Natural killer cell treated with Interleukin-12 subunit alpha and Interleukin-12 subunit beta and Interleukin-15 and Interleukin-18, amount 100 ng/mL, for 72 hours (primary cell): ENCODE measurements around the gene TNRC18. TPM values are rescaled to one million over a fixed set of nuclear protein-coding genes. Genes with fewer than 3 reads are reported as not detected.

Experiments
- ATAC-seq, 2 donors: fragments of 150-1000 bp; cut with Tn5 transposase in 1 of 2; sonication (Bioruptor Pico), chemical (Tn5 transposase) in 1 of 2; 2 replicates each; pipeline ENCODE4 v1.10.0; 2021
- DNase-seq: peaks from one replicate; pipeline ENCODE4 v3.0.0; 2022; ENCODE audit warnings: low spot score
- H3K27ac Mint-ChIP-seq, 2 donors: 1 replicate in 1 of 2; 2 replicates in 1 of 2; pipeline ENCODE4 v1.8.0; 2022; ENCODE audit warnings: mixed read lengths in 2 of 2, mild to moderate bottlenecking in 1 of 2, moderate library complexity in 1 of 2
- H3K27me3 Mint-ChIP-seq, 2 donors: 1 replicate in 1 of 2; 2 replicates in 1 of 2; pipeline ENCODE4 v1.8.0; 2022; ENCODE audit warnings: mixed read lengths in 2 of 2
- H3K36me3 Mint-ChIP-seq: one replicate; pipeline ENCODE4 v1.8.0; 2022; ENCODE audit warnings: mixed read lengths
- H3K4me1 Mint-ChIP-seq, 2 donors: 1 replicate in 1 of 2; 2 replicates in 1 of 2; pipeline ENCODE4 v1.8.0; 2022; ENCODE audit warnings: low read depth in 2 of 2, mixed read lengths in 2 of 2, mild to moderate bottlenecking in 1 of 2
- H3K4me3 Mint-ChIP-seq: one replicate; pipeline ENCODE4 v1.8.0; 2022; ENCODE audit warnings: mixed read lengths
- H3K9me3 Mint-ChIP-seq: 2 replicates; pipeline ENCODE4 v1.8.0; 2022; ENCODE audit warnings: mixed read lengths
- total RNA-seq, 2 donors: library from RNA; stranded (reverse); gene quantifications; one replicate each; pipeline ENCODE4 v1.2.3, GENCODE V29; 2022

The TNRC18 gene
- total RNA-seq, 2 donors from 2014 or later, result 81.2 to 87.6 TPM

- peaks cover 28% of the 10 kb centered on the region in 2 donors for H3K4me1 Mint-ChIP-seq
- peak overlapping the region; percentile 89 for H3K4me3 Mint-ChIP-seq
These were observed 29.1 kb downstream of the TNRC18 start for GRCh38 chr7:5394264-5395105.

GRCh38 chr7:5393748-5394147, 29.9 kb downstream of the TNRC18 start:
- DNase-seq (no peak), ATAC-seq (no peak)
- Mint-ChIP-seq H3K27me3 (no peaks in the 10 kb centered on the region), H3K4me1 (peaks cover 28% of the 10 kb centered on the region in 2 donors), H3K9me3 (no peaks in the 10 kb centered on the region), H3K27ac (peak overlapping the region; percentile 51 to 53), H3K4me3 (peak overlapping the region; percentile 43), H3K36me3 (no peaks in the 10 kb centered on the region)

More at GRCh38 chr7:5394264-5395105, 29.1 kb downstream of the TNRC18 start:
- no peaks in the 10 kb centered on the region for H3K27me3 Mint-ChIP-seq
- no peak for DNase-seq
- no peak for ATAC-seq
- H3K9me3 Mint-ChIP-seq, result no peaks in the 10 kb centered on the region
- H3K27ac Mint-ChIP-seq, result peak overlapping the region; percentile 51 to 53
- no peaks in the 10 kb centered on the region for H3K36me3 Mint-ChIP-seq

- Mint-ChIP-seq H3K36me3 (no peaks in the 10 kb centered on the region), H3K4me1 (peaks cover 28% of the 10 kb centered on the region in 2 donors), H3K27me3 (no peaks in the 10 kb centered on the region), H3K27ac (peak overlapping the region; percentile 53 to 72), H3K4me3 (no peak overlapping the region), H3K9me3 (no peaks in the 10 kb centered on the region)
- no peak for ATAC-seq
- no peak for DNase-seq
These were observed 30.3 kb downstream of the TNRC18 start for GRCh38 chr7:5393328-5393727.

GRCh38 chr7:5390918-5391317, 32.7 kb downstream of the TNRC18 start:
- Mint-ChIP-seq H3K9me3 (no peaks in the 10 kb centered on the region), H3K4me1 (peaks cover 20 to 26% of the 10 kb centered on the region in 2 donors), H3K4me3 (no peak overlapping the region), H3K36me3 (peaks cover 5% of the 10 kb centered on the region), H3K27me3 (no peaks in the 10 kb centered on the region), H3K27ac (peak overlapping the region in 1 of 2 donors; percentile 14)
- no peak for DNase-seq
- no peak for ATAC-seq

- H3K4me3 Mint-ChIP-seq, result no peak overlapping the region
- DNase-seq (no peak), ATAC-seq (no peak)
- H3K27me3 Mint-ChIP-seq, result no peaks in the 10 kb centered on the region
- no peaks in the 10 kb centered on the region for H3K9me3 Mint-ChIP-seq
- H3K4me1 Mint-ChIP-seq, result peaks cover 12 to 25% of the 10 kb centered on the region in 2 donors
- H3K27ac Mint-ChIP-seq, result no peak overlapping the region
- H3K36me3 Mint-ChIP-seq, result peaks cover 5% of the 10 kb centered on the region
These were observed 34.7 kb downstream of the TNRC18 start for GRCh38 chr7:5388905-5389433.

- peaks cover 5% of the 10 kb centered on the region for H3K36me3 Mint-ChIP-seq
- H3K4me1 Mint-ChIP-seq, result peaks cover 8 to 23% of the 10 kb centered on the region in 2 donors
- no peaks in the 10 kb centered on the region for H3K9me3 Mint-ChIP-seq
- ATAC-seq (no peak), DNase-seq (no peak)
- H3K4me3 Mint-ChIP-seq, result no peak overlapping the region
- H3K27me3 Mint-ChIP-seq, result no peaks in the 10 kb centered on the region
- H3K27ac Mint-ChIP-seq, result no peak overlapping the region
These were observed 35.2 kb downstream of the TNRC18 start for GRCh38 chr7:5388273-5388901.

- Mint-ChIP-seq H3K27ac (no peak overlapping the region), H3K4me3 (no peak overlapping the region), H3K9me3 (no peaks in the 10 kb centered on the region), H3K36me3 (peaks cover 5% of the 10 kb centered on the region), H3K27me3 (no peaks in the 10 kb centered on the region), H3K4me1 (peaks cover 8 to 22% of the 10 kb centered on the region in 2 donors)
- DNase-seq (no peak), ATAC-seq (no peak)
These were observed 35.9 kb downstream of the TNRC18 start for GRCh38 chr7:5387711-5388245.

GRCh38 chr7:5384618-5385017, 39.0 kb downstream of the TNRC18 start:
- ATAC-seq (no peak), DNase-seq (no peak)
- Mint-ChIP-seq H3K4me1 (peaks cover 14 to 36% of the 10 kb centered on the region in 2 donors), H3K27ac (peak overlapping the region in 1 of 2 donors; percentile 51), H3K9me3 (no peaks in the 10 kb centered on the region), H3K4me3 (no peak overlapping the region), H3K27me3 (no peaks in the 10 kb centered on the region), H3K36me3 (peaks cover 5% of the 10 kb centered on the region)

- Mint-ChIP-seq H3K36me3 (peaks cover 5% of the 10 kb centered on the region), H3K4me1 (peaks cover 14 to 36% of the 10 kb centered on the region in 2 donors), H3K4me3 (peak overlapping the region; percentile 8), H3K27ac (peak overlapping the region; percentile 9 to 51), H3K27me3 (no peaks in the 10 kb centered on the region), H3K9me3 (no peaks in the 10 kb centered on the region)
- ATAC-seq (no peak), DNase-seq (no peak)
These were observed 40.1 kb downstream of the TNRC18 start for GRCh38 chr7:5383314-5384098.

- no peaks in the 10 kb centered on the region for H3K27me3 Mint-ChIP-seq
- no peak for DNase-seq
- ATAC-seq, result peak; percentile 5 to 30
- H3K36me3 Mint-ChIP-seq, result peaks cover 4% of the 10 kb centered on the region
- H3K4me3 Mint-ChIP-seq, result no peak overlapping the region
- no peaks in the 10 kb centered on the region for H3K9me3 Mint-ChIP-seq
- no peak overlapping the region for H3K27ac Mint-ChIP-seq
- peaks cover 14 to 38% of the 10 kb centered on the region in 2 donors for H3K4me1 Mint-ChIP-seq
These were observed 41.2 kb downstream of the TNRC18 start for GRCh38 chr7:5382281-5382892.

GRCh38 chr7:5381071-5381772, 42.4 kb downstream of the TNRC18 start:
- Mint-ChIP-seq H3K36me3 (no peaks in the 10 kb centered on the region), H3K4me1 (peaks cover 14 to 34% of the 10 kb centered on the region in 2 donors), H3K27ac (peak overlapping the region in 1 of 2 donors; percentile 74), H3K9me3 (no peaks in the 10 kb centered on the region), H3K27me3 (no peaks in the 10 kb centered on the region), H3K4me3 (no peak overlapping the region)
- ATAC-seq, result no peak
- DNase-seq, result no peak

GRCh38 chr7:5380350-5381070, 43.1 kb downstream of the TNRC18 start:
- Mint-ChIP-seq H3K9me3 (no peaks in the 10 kb centered on the region), H3K4me1 (peaks cover 14 to 34% of the 10 kb centered on the region in 2 donors), H3K27ac (no peak overlapping the region), H3K27me3 (no peaks in the 10 kb centered on the region), H3K4me3 (no peak overlapping the region), H3K36me3 (no peaks in the 10 kb centered on the region)
- ATAC-seq (no peak), DNase-seq (no peak)
